Measurements from ENCODE around the gene ZGPAT. TPM values are rescaled to one million over a fixed set of nuclear protein-coding genes. Genes with fewer than 3 reads are reported as not detected.

The ZGPAT gene
- total and polyA plus RNA-seq, 2 of the 8 experiments (the other 6 are each of a cell fraction or from before 2014, with no cell fraction given) = 14.5 to 21.4 TPM

DNA sequence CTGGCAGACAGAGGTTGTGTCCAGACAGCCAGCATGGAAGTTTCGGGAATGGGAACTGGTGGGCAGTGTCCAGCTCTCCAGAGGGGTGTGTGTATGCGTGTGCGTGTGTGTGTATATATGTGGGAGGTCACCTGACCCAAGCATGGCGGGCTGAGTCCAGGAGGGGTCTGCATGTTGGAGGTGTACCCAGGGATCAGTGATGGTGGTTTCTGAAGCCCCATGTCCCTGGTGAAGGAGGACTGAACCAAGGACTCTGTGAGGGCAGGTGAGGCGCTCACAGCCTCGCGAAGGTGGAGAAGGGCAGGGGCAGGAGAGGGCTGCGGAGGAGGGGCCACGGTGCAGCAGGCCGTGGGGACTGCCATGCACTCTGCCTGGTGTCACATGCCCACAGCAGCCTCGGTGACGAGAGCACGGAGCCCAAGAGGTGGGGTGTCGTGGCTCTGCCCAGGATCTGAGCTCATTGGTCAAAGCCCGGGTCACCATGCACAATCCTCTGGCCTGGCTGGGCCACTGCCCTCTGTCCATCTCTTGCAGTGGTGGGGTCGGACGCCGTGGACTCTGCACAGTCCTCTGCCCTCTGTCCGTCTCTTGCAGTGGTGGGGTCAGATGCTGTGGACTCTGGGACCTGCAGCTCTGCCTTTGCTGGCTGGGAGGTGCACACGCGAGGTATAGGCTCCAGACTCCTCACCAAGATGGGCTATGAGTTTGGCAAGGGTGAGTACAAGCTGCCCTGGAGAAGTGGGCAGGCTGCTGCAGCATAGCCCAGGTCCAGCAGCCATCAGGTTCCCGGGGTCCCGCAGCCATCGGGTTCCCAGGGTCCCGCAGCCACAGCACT, 26.5 kb downstream of the ZGPAT start (continued):
- TF ChIP-seq EZH2 (IDR thresholded peaks at IDR 0.05; ENCODE audit: low read depth, low read length, severe bottlenecking) (no peak), KDM4A (IDR thresholded peaks at IDR 0.05; ENCODE audit: low read depth, low read length, severe bottlenecking) (no peak), PHF8 (conservative IDR thresholded peaks at IDR 0.05; ENCODE audit: low read depth, low read length) (no peak), SAP30 (IDR thresholded peaks at IDR 0.05; ENCODE audit: insufficient read depth, insufficient replicate concordance, low read length) (no peak), TAF1 (IDR thresholded peaks at IDR 0.05; ENCODE audit: low read depth, low read length) (no peak), POU5F1 (IDR thresholded peaks at IDR 0.05; ENCODE audit: low read depth, low read length) (no peak), SIN3A (conservative IDR thresholded peaks at IDR 0.05 in 1 of 2, IDR thresholded peaks at IDR 0.05 in 1 of 2; ENCODE audit: low read depth in 1 of 2, low read length in 2 of 2) (no peak)
- TF ChIP-seq, protein P1, sequence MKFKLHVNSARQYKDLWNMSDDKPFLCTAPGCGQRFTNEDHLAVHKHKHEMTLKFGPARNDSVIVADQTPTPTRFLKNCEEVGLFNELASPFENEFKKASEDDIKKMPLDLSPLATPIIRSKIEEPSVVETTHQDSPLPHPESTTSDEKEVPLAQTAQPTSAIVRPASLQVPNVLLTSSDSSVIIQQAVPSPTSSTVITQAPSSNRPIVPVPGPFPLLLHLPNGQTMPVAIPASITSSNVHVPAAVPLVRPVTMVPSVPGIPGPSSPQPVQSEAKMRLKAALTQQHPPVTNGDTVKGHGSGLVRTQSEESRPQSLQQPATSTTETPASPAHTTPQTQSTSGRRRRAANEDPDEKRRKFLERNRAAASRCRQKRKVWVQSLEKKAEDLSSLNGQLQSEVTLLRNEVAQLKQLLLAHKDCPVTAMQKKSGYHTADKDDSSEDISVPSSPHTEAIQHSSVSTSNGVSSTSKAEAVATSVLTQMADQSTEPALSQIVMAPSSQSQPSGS (IDR thresholded peaks at IDR 0.05; ENCODE audit: low read length) = no peak

Data from H1 (cell line).